HG02885 (cell line): ENCODE results near the gene C16orf92.
"Not testable (repeated sequence)": the region's sequence is repeated elsewhere in the genome, so short reads cannot be mapped to it uniquely, and the experiment has no call there.

Source experiments
- ATAC-seq: cut with Tn5 transposase; IDR thresholded peaks from one replicate; pipeline ENCODE4 v1.9.1; 2021; ENCODE audit warnings: mild to moderate bottlenecking; ENCODE audit not compliant: unreplicated experiment, poor library complexity

Gene C16orf92

GRCh38 chr16:30003670-30004423, 19.2 kb upstream of the C16orf92 start:
- ATAC-seq: no peak

DNA sequence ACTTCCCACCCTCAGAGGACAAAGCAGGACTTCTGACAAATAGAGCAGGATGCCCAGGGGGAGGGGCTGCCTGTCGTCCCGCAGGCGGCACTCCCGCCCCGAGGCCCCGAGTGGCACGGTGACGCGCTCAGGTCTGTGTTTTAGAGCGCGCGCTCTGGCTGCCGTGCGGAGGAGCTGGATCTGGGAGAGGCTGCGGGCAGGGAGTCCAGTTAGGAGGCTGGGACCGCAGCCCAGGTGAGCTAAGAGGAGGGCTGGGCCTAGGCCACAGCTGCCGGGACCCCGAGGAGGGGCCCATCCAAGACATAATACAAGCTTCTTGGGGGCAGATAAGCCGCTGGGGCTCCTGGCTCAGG, 18.6 kb upstream of the C16orf92 start:
- ATAC-seq: no peak

DNA sequence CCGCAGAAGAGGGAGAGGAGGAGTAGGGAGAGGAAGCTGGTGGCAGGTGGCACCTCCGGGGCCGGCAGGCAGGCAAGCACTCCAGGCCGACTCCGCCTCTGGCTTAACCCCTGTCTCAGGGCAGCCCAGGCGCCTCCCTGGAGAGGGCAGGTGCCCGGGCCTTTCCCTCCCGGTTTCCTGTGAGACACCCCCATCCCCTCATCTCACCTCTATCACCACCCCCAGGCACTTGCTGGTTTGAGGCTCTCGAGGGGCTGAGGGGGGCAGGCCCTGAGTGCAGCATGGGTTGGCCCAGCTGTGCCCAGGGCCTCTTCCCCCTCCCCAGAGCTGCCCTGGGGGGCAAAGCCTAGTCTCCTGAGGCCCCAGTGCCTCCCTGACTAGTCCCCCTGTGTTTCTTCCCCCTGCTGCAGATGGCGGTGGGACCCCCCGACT, 18.2 kb upstream of the C16orf92 start:
- ATAC-seq: no peak

DNA sequence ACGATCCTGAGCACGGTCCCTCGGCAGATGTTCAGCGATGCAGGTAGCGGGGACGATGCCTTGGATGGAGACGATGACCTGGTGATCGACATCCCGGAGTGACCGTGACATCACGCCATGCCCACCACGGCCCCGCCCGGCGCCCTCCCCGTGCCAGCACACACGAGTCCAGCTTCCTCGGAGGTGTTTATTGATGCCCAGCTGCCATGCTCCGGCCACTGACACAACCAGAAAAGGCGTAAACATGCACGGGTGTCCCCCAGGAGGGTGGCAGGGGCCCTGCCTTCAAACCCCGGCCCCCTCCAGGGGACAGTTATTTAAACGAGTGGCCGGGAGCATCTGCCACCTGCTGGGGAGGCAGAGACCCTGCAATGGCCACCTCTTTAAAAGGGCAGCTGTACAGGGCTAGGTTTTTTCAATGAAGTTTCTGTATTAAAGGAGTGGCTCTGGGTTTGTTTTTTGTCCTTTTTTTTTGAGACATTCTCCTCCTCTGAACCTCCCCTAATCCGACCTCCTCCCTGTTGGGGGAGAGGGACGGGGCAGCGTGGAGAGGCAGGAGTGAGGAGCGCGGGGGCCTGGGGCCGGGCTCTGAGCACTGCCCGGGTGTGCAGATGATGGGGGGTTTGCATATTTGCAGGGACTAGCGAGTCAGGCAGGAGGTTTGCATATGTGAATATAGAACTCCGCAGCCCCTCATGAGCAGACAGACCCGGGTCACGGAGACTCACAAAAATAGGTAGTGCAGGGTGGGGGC, 17.5 kb upstream of the C16orf92 start:
- ATAC-seq: no peak

- ATAC-seq: no peak
These were observed 16.9 kb upstream of the C16orf92 start for GRCh38 chr16:30006095-30006473.

DNA sequence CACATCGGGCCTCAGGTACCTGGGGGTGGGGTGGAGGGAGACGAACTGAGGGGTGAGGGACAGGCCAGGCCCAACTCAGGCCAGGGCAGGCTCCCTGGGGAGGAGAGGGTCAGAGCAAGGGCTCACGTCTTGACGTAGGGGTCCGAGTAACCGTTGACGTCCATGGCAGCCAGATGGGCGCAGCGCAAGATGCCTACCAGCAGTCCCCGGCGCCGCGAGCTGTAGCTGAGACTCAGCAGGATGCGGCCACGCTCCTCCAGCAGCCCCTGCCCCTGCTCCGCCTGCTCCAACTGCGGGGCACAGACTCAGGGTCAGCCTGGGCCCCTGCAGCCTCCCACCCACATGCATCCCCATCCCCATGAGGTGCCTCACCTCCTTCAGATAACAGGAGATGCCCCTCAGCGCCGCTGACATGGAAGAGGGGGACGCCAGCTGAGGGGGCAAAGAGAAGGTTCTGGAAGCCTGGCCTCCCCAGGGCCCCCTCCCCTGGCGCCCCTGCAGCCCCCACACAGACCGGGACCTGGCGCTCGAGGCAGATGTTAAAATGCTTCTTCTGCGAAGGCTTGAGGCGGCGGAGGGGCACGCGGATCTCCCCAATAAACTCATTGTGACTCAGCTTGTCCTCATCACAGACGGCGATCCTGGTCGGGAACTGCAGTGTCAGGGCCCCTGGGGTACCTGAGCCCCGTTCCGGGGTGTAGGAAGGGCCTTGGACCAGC, 16.2 kb upstream of the C16orf92 start:
- ATAC-seq: no peak

GRCh38 chr16:30007378-30007895, 15.6 kb upstream of the C16orf92 start:
- ATAC-seq: no peak

DNA sequence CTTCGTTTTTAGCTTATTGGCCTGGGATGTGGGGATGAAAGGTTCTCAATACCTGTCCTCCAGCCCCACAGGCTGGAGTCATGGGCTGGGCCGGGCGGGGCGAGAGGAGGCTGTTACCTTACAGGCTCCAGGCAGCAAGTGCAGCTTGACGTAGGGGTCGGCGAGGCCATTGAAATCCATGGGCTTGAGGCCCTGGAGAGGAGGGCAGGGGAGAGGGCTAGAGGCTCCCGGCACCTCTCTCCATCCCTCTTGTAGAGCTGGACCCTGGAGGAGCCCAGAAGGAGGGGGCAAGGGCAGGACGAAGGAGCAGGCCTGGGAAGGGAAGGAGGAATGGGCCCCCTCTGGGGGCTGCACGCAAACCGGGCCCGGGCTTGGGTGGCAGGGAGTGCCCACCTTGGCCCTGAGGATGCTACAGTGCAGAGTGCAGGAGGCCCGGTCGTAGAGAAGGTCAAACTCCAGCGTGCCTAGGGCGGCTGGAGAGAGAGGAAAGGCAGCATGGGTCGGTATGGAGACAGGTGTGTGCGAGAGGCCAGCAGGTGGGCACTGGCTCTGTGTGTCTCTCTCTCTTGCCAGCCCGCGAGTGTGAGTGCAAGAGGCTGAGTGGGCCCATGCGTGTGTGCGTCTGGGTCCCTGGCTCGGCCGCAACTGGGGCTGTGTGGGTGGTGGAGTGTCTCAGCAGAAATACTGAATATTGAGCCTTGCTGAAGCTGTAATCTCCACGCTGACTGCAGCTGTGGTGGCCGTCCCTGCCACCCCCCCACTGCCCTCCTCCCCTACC, 13.7 kb upstream of the C16orf92 start:
- ATAC-seq: no peak

DNA sequence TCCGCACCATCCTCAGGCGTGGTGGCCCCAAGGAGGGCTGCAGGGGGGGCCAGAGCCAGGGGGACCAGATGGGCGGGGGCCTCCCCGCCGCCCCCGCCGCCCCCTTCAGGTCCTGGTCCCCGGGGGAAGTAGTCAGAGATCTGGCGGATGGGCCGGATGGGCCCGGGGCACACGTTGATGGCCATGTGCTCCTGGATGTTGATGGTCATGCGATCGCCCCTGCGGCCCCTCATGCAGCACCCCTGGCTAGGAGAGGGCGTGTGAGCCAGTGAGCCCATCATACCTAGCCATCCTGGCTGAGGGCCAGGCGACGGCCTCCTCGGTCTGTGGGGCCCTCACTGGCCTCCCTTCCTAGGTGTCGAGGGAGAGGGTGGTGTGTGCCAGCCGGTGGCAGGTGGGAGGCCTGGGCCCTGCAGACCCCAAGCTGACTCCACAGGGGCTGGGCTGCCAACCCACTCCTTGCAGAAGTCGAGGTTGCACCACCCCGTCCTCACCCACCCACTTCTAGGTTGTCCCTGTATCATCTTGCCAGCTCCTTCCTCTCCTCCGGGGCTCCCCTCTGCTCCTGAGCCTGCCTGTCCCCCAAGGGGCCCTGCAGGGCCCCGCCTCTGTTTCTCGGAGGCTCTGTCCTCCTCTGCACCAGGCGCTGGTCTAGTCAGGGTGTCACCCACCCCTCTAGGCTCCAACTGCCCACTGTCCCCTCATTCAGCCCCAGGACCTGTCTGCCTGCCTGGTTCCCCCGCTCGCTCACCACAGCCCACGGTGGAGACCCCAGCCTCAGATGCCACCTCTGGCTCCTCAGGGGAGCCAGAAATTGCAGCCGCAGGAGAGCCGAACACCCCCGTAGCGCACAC, 12.8 kb upstream of the C16orf92 start:
- no peak for ATAC-seq

DNA sequence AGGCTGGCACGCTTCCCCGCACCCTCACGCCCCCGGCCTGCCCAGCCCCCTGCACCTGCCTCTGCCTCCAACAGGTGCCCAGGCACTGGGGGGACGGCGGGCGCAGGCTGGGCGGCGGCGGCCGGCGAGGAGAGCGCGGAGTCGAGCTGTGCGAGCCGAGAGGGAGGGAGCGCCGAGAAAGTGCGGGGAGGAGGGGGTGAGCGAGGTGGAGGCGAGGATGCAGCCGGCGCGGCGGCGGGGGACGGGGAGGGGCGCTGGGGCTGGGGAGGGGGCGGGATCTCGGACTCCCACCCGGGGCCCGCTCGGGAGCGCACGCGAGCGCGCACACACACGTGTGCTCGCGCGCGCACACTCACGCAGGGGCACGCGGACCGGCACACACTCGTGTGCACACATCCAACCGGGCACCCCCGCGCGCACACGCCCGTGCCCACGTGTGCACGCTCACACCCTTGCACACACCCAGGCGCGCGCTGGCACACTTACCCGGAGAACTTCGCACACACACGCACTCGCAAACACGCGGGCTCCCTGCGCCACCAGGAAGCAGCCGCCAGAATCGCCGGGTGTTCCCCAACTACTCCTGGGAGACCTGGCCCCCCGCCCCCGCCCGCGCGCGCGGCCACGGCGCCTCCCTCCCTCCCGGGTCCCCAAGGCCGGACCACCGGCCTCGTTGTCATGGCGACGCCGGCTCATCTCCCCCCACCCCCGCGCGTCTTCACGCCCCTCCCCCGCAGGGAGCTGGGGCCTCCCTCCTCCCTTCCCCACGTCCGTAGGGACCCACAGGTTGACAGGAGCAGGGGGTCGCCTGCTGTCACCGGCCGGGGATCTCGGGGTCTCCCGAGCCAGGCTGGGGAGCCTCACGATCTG, 11.9 kb upstream of the C16orf92 start, which contains the start of gene DOC2A:
Gene DOC2A (minus strand): TSS at position 184 of the 870 bp plus-strand sequence. CDS start 805 bp downstream, outside the sequence.
- ATAC-seq: no peak

- ATAC-seq: no peak
These were observed 11.1 kb upstream of the C16orf92 start for GRCh38 chr16:30011714-30012504.

- not testable (repeated sequence) for ATAC-seq
These were observed 10.4 kb upstream of the C16orf92 start for GRCh38 chr16:30012598-30012997.

DNA sequence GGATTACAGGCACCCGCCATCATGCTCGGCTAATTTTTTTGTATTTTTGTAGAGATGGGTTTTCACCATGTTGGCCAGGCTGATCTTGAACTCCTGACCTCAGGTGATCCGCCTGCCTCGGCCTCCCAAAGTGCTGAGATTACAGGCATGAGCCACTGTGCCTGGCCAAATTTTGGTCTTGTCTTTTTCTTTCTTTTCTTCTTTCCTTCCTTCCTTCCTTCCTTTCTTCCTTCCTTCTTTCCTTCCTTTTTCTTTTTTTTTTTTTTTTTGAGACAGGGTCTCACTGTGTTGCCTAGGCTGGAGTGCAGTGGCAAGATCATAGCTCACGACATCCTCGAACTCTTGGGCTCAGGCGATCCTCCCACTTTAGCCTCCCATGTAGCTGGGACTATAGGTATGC, 7.5 kb upstream of the C16orf92 start:
- ATAC-seq: not testable (repeated sequence)

GRCh38 chr16:30016555-30017276, 6.3 kb upstream of the C16orf92 start:
- no peak for ATAC-seq

GRCh38 chr16:30017277-30017656, 5.7 kb upstream of the C16orf92 start:
- no peak for ATAC-seq

DNA sequence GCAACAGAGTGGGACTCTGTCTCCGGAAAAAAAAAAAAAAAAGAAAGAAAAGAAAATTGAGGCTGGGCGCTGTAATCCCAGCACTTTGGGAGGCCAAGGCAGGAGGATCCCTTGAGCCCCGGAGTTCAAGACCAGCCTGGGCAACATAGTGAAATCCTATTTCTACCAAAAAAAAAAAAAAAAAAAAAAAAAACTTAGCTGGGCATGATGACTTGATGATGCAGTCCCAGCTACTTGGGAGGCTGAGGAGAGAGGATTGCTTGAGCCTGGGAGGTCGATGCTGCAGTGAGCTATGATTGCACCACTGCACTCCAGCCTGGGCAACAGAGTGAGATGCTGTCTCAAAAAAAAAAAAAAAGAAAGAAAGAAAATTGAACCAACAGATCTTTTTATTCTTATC, 5.1 kb upstream of the C16orf92 start:
- ATAC-seq: not testable (repeated sequence)

DNA sequence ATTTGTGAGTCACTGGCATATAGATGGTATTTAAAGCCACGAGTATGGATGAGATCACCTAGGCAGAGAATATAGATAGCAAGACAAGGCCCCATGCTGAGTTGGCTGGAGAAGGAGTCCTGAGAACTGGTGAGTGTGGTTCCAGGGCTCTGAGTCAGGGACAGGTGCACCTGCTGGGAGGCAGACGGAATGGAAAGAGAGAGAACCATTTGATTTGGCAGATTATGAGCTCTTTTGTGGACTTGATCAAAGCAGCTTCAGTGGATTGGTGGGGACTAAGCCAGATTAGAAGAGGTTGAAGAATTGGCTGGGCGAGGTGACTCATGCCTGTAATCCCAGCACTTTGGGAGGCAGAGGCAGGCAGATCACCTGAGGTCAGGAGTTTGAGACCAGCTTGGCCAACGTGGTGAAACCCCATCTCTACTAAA, 4.3 kb upstream of the C16orf92 start:
- ATAC-seq: no peak
